Loucy (cell line): ENCODE measurements around the gene CFAP77.

ENCODE experiments used
- H2AFZ ChIP-seq: fragments of 200-600 bp; sonication (generic); 2 replicates; pipeline ENCODE4 v1.6.0; 2016; ENCODE audit warnings: antibody characterized with exemption, mild to moderate bottlenecking, low read length, moderate library complexity
- H3F3A ChIP-seq: fragments of 200-600 bp; 2 replicates; pipeline ENCODE4 v1.6.0; 2016; ENCODE audit warnings: antibody characterized with exemption, low read depth, mild to moderate bottlenecking
- H3K27me3 ChIP-seq: fragments of 200-600 bp; sonication (generic); 2 replicates; pipeline ENCODE4 v1.6.1; 2014; ENCODE audit warnings: low read length, mild to moderate bottlenecking; ENCODE audit not compliant: insufficient read depth, poor library complexity, severe bottlenecking
- H3K36me3 ChIP-seq: fragments of 200-600 bp; sonication (generic); 2 replicates; pipeline ENCODE4 v1.6.1; 2016; ENCODE audit warnings: low read length; ENCODE audit not compliant: insufficient read depth
- H3K4me1 ChIP-seq: fragments of 200-600 bp; sonication (generic); 2 replicates; pipeline ENCODE4 v1.5.1; 2014; ENCODE audit warnings: low read length, mild to moderate bottlenecking; ENCODE audit not compliant: insufficient read depth, poor library complexity, severe bottlenecking
- H3K4me2 ChIP-seq: fragments of 200-600 bp; sonication (generic); 2 replicates; pipeline ENCODE4 v1.6.0; 2014; ENCODE audit warnings: antibody characterized with exemption, low read length, low read depth, mild to moderate bottlenecking; ENCODE audit not compliant: poor library complexity, severe bottlenecking
- H3K4me3 ChIP-seq: fragments of 200-600 bp; sonication (generic); 2 replicates; pipeline ENCODE4 v1.5.1; 2014; ENCODE audit warnings: low read length, mild to moderate bottlenecking, mixed read lengths; ENCODE audit not compliant: poor library complexity, severe bottlenecking
- H3K79me2 ChIP-seq: fragments of 200-600 bp; sonication (generic); 2 replicates; pipeline ENCODE4 v1.6.1; 2014; ENCODE audit warnings: low read length; ENCODE audit not compliant: insufficient read depth
- H3K9ac ChIP-seq: fragments of 200-600 bp; sonication (generic); 2 replicates; pipeline ENCODE4 v1.6.0; 2014; ENCODE audit warnings: mild to moderate bottlenecking, low read depth, low read length, moderate library complexity; ENCODE audit not compliant: poor library complexity, severe bottlenecking
- H3K9me2 ChIP-seq: fragments of 200-600 bp; sonication (generic); replicated peaks from 2 replicates; pipeline ENCODE4 v1.6.1; 2016; ENCODE audit warnings: low read depth, low read length, mixed read lengths
- H3K9me3 ChIP-seq: fragments of 200-600 bp; sonication (generic); 2 replicates; pipeline ENCODE4 v1.6.1; 2014; ENCODE audit warnings: mild to moderate bottlenecking, antibody characterized with exemption, low read length, low read depth; ENCODE audit not compliant: insufficient read depth
- H4K20me1 ChIP-seq: fragments of 200-600 bp; sonication (generic); 2 replicates; pipeline ENCODE4 v1.6.0; 2014; ENCODE audit warnings: antibody characterized with exemption, low read length, mild to moderate bottlenecking; ENCODE audit not compliant: insufficient read depth, poor library complexity, severe bottlenecking
- CTCF ChIP-seq: fragments of 200-600 bp; sonication (generic); conservative IDR thresholded peaks from 2 replicates; pipeline ENCODE4 v1.5.1; 2014; ENCODE audit warnings: mild to moderate bottlenecking, antibody characterized with exemption, low read length
- EZH2phosphoT487 ChIP-seq: fragments of 200-600 bp; IDR thresholded peaks from 2 replicates; pipeline ENCODE4 v1.6.1; 2018; ENCODE audit warnings: antibody characterized with exemption, mild to moderate bottlenecking, moderate library complexity, borderline replicate concordance

Gene CFAP77

GRCh38 chr9:132381966-132382541 lies 28.0 kb upstream of the CFAP77 start:
- H3K79me2 ChIP-seq: peaks cover 17% of the 10 kb centered on the region
- no peak overlapping the region for H2AFZ ChIP-seq
- peak overlapping the region; percentile 56 for H3K4me2 ChIP-seq
- H3K27me3 ChIP-seq: no peaks in the 10 kb centered on the region
- peak overlapping the region; percentile 47 for H3K4me3 ChIP-seq
- H3F3A ChIP-seq: peaks cover 9% of the 10 kb centered on the region; the same call in 1 of the 2 replicates
- H4K20me1 ChIP-seq: no peaks in the 10 kb centered on the region
- H3K4me1 ChIP-seq: peaks cover 29% of the 10 kb centered on the region
- peak overlapping the region; percentile 52 for H3K9ac ChIP-seq
- H3K9me2 ChIP-seq: no peaks in the 10 kb centered on the region
- TF ChIP-seq CTCF (no peak), EZH2phosphoT487 (no peak)
- H3K36me3 ChIP-seq: peaks cover 71% of the 10 kb centered on the region; the same call in 1 of the 2 replicates
- no peaks in the 10 kb centered on the region for H3K9me3 ChIP-seq

- H3K4me2 ChIP-seq: peak overlapping the region; percentile 32
- H3K4me3 ChIP-seq: no peak overlapping the region
- H4K20me1 ChIP-seq: no peaks in the 10 kb centered on the region
- H3K9me3 ChIP-seq: no peaks in the 10 kb centered on the region
- peaks cover 9% of the 10 kb centered on the region; the same call in 1 of the 2 replicates for H3F3A ChIP-seq
- H3K9me2 ChIP-seq: no peaks in the 10 kb centered on the region
- H3K4me1 ChIP-seq: peaks cover 29% of the 10 kb centered on the region
- TF ChIP-seq CTCF (no peak), EZH2phosphoT487 (no peak)
- H3K79me2 ChIP-seq: peaks cover 17% of the 10 kb centered on the region
- H2AFZ ChIP-seq: no peak overlapping the region
- no peaks in the 10 kb centered on the region for H3K27me3 ChIP-seq
- H3K9ac ChIP-seq: peak overlapping the region; percentile 4
- peaks cover 70% of the 10 kb centered on the region; the same call in 1 of the 2 replicates for H3K36me3 ChIP-seq
Measured at GRCh38 chr9:132383462-132383883, 26.5 kb upstream of the CFAP77 start.

DNA sequence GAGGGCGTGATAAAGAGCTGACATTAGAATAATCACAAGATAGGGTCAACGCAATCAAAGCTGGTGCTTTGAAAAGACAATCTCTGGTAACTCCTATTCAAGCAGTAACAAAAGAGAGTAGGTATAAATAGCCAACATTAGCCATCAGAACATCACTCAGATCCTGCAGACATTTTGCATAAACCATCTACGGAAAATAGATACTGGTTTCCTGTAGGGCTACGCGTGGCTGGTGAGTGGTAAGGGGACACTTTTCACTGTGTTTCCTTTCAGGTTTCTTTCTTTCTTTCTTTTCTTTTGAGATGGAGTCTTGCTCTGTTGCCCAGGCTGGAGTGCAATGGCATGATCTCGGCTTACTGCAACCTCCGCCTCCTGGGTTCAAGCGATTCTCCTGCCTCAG lies 25.6 kb upstream of the CFAP77 start:
- peaks cover 69% of the 10 kb centered on the region; the same call in 1 of the 2 replicates for H3K36me3 ChIP-seq
- H3K4me2 ChIP-seq: peak overlapping the region; percentile 32
- peaks cover 29% of the 10 kb centered on the region for H3K4me1 ChIP-seq
- no peaks in the 10 kb centered on the region for H4K20me1 ChIP-seq
- H2AFZ ChIP-seq: no peak overlapping the region
- no peaks in the 10 kb centered on the region for H3K27me3 ChIP-seq
- no peak overlapping the region for H3K4me3 ChIP-seq
- H3K9me3 ChIP-seq: no peaks in the 10 kb centered on the region
- TF ChIP-seq CTCF (no peak), EZH2phosphoT487 (no peak)
- no peaks in the 10 kb centered on the region for H3K9me2 ChIP-seq
- H3K9ac ChIP-seq: no peak overlapping the region
- H3F3A ChIP-seq: 0 out of 2 replicates have a peak, but pooled peaks cover 5% of the 10 kb centered on the region
- H3K79me2 ChIP-seq: peaks cover 18% of the 10 kb centered on the region
